GM21786 (cell line): ENCODE results near the gene GOLGA8S.
"Not testable (repeated sequence)": the region's sequence is repeated elsewhere in the genome, so short reads cannot be mapped to it uniquely, and the experiment has no call there.

Source experiments
- ATAC-seq: cut with Tn5 transposase; IDR thresholded peaks from one replicate; pipeline ENCODE4 v1.9.1; 2021; ENCODE audit not compliant: unreplicated experiment

GOLGA8S gene, protein sequence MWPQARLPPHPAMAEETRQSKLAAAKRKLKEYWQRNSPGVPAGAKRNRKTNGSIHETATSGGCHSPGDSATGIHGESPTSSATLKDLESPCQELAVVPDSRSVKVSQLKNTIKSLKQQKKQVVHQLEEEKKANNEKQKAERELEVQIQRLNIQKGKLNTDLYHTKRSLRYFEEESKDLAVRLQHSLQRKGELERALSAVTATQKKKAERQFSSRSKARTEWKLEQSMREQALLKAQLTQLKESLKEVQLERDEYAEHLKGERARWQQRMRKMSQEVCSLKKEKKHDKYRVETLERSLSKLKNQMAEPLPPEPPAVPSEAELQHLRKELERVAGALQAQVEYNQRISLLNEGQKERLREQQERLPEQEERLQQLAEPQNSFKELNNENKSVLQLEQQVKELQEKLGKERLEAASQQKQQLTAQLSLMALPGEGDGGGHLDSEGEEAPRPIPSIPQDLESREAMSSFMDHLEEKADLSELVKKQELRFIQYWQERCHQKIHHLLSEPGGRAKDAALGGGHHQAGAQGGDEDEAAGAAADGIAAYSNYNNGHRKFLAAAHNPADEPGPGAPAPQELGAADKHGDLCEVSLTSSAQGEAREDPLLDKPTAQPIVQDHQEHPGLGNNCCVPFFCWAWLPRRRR

DNA sequence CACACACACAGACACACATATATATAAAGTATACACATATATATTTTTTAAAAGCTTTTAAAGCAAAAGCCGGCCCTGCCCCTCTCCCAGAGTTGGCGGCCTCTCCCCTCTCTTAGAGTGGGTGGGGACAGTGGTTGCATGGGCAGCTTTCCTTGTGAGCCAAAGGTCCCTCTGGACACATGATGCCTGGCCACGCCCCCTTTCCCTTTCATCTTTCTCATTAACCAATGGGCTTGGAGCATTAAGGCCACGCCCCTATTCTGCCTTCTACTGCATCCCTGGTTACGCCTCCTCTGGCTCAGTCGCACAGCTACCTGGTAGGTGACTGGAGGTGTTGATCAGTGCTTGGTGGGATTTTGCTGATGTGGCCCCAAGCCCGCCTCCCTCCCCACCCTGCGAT, at the start of gene GOLGA8S:
GOLGA8S (plus strand) TSS at position 301 of the 400 bp plus-strand sequence; CDS start at position 363, 62 bp downstream.
- ATAC-seq: not testable (repeated sequence)

- ATAC-seq: not testable (repeated sequence)
Measured at GRCh38 chr15:23304805-23305204, 49.7 kb upstream of the GOLGA8S start.

- ATAC-seq: not testable (repeated sequence)
Measured at GRCh38 chr15:23305921-23306320, 48.6 kb upstream of the GOLGA8S start.

DNA sequence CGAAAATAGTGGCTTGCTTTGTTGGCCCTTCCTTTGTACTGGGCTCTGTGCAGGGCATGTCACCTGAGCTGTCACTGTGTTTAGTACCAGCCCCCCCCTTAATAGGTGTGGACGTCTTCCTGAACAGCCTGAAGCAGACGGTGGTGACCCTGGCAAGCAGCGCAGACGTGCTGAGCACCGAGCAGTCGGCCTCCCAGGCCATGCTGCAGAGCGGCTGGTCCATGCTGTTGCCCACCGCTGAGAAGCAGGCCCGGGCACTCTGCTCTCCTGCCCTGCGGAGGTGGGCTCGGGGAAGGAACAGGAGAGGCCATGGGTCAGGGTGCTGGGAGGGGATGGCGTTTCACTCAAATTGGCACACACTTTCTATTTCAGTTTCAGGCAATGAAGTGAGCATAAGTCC, 43.3 kb upstream of the GOLGA8S start:
- not testable (repeated sequence) for ATAC-seq

GRCh38 chr15:23334096-23334495, 20.5 kb upstream of the GOLGA8S start, which contains the start of gene GOLGA6L26:
TSS of gene GOLGA6L26 (minus strand) at chr15:23334196. CDS start at chr15:23334135, 61 bp downstream.
- not testable (repeated sequence) for ATAC-seq

- not testable (repeated sequence) for ATAC-seq
Measured at GRCh38 chr15:23362622-23363021, 8.1 kb downstream of the GOLGA8S start.

GRCh38 chr15:23364261-23364660, 9.7 kb downstream of the GOLGA8S start:
- not testable (repeated sequence) for ATAC-seq

DNA sequence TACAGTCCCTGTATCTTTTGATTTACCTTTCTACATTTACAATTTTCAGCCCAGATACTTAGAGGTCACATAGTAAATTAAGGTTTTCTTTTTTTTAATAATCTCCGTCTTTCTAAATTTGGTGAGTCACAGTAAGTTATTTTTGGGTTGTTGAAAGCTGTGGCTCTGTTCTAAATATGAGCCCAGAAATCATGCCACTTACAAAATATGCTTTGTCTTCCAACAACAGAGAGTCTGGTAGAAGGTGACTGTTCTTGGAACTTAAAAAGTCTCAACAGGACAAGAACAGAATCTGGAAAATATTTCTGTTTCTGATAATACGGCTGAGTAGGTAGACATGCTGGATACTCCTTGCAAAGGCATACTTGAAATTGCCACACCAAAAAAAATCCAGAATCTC, 16.0 kb downstream of the GOLGA8S start:
- ATAC-seq: no peak

GRCh38 chr15:23371134-23371533, 16.6 kb downstream of the GOLGA8S start:
- not testable (repeated sequence) for ATAC-seq

DNA sequence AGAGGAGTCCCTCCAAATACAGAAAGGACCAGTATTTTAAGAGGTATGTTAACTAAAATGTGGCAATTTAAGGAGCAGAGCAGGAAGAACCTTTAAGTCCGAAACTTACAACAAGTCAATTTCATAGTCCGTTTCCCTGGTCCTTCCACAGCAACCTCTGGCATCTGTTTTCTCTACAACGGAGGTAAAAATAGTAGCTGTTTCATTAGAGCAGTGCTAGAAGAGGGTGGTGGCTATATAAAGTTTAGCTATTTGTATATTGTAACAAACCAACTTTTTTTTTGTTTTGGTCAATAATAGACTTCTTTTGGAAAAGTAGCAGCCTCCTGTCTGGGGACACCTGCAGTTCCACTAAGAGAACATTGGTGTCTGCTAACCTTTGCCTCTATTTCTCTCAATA, 17.3 kb downstream of the GOLGA8S start:
- not testable (repeated sequence) for ATAC-seq

GRCh38 chr15:23372284-23372683, 17.7 kb downstream of the GOLGA8S start:
- ATAC-seq: no peak

DNA sequence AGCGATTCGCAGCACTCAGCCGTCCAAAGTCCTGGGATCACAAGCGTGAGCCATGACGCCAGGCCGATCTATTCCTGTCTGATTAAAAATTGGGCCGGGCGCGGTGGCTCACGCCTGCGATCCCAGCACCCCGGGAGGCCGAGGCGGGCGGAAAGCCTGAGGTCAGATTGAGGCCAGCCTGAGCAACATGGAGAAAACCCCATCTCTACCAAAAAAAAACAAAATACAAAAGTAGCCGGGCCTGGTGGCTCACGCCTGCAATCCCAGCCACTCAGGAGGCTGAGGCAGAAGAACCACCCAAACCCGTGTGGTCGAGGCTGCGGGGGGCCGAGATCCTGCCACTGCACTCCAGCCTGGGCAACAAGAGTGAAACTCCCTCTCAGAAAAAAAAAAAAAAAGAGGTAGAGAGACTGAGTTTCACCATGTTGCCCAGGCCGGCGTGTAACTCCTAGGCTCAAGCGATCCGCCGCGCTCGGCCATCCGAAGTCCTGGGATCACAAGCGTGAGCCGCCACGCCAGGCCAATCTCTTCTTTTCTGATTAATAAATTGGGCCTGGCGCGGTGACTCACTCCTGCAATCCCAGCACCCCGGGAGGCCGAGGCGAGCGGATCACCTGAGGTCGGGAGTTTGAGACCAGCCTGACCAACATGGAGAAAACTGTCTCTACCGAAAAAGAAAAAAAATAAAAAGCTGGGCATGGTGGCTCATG, 18.5 kb downstream of the GOLGA8S start:
- ATAC-seq: not testable (repeated sequence)

GRCh38 chr15:23374226-23374625, 19.7 kb downstream of the GOLGA8S start:
- ATAC-seq: not testable (repeated sequence)

- ATAC-seq: not testable (repeated sequence)
Measured at GRCh38 chr15:23378946-23379345, 24.4 kb downstream of the GOLGA8S start.

DNA sequence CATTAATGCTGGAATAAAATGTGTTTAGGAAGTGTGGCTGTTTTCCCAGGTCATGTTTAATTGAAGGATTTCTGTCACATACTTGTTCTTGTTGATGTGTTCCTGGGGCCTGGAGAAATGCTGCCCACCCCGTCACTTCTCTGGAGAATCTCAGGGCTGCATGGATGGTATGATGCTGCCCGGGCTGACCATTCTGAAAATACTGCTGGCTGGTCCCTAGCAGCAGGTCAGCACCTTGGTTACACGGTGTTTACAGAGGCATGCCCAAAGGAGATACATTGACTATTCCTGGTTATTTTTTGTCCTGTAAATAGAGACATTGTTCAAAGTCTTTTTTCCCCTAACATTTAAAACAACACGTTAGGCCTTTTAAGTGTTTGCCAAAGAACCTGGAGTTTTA, 26.2 kb downstream of the GOLGA8S start:
- ATAC-seq: not testable (repeated sequence)

- ATAC-seq: not testable (repeated sequence)
Measured at GRCh38 chr15:23381192-23381591, 26.6 kb downstream of the GOLGA8S start.

GRCh38 chr15:23384371-23384770, 29.8 kb downstream of the GOLGA8S start:
- ATAC-seq: no peak

DNA sequence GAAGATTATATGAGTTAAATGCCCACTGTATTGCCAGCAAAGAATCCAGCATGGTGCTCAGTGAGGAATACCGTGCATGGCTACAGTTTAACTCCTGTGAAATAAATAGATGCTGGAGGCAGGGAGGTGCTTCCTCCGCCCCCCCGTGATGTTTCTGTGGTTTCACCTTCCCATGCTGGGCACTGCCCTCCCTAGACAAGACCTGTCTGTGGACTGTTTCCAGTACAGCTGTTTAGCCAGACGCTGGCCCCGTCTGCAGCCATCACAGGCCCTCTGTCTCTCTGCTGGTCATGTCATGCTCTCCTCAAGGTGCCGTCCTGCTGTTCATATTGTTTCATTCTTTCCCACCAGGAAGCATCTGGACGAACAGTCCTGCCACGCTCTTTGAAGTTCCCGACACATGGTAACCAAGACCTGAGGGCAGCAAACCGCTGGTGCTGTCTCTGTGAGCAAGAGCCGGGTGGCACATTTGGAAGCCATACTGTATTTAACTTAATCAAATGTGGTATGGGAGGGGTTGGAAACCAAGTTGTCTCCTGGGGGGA, 31.4 kb downstream of the GOLGA8S start:
- no peak for ATAC-seq

GRCh38 chr15:23387621-23388190, 33.2 kb downstream of the GOLGA8S start:
- no peak for ATAC-seq

- no peak for ATAC-seq
Measured at GRCh38 chr15:23395030-23395692, 40.6 kb downstream of the GOLGA8S start.
